ENCODE results near the gene MAD1L1. TPM values are rescaled to one million over a fixed set of nuclear protein-coding genes. Genes with fewer than 3 reads are reported as not detected.
A peak's percentile ranks its signal among the peaks of the same experiment; 100 is the strongest.

The MAD1L1 gene
- polyA plus RNA-seq, 3 donors from 2014 or later = 85.0 to 166 (median 97.0) TPM

GRCh38 chr7:2244404-2244995 lies 11.8 kb upstream of the MAD1L1 start:
- no peak for DNase-seq
- Mint-ChIP-seq H3K4me1 (peaks cover 37 to 41% of the 10 kb centered on the region in 2 donors), H3K27me3 (ENCODE audit: low read depth in 3 of 3) (peaks cover 0 to 5% (median 2%) of the 10 kb centered on the region in 3 donors), H3K9me3 (no peaks in the 10 kb centered on the region), H3K4me3 (peak overlapping the region in 2 of 5 donors; percentile 21 to 24), H3K27ac (peak overlapping the region in 1 of 6 donors; percentile 41), H3K36me3 (peaks cover 0 to 8% (median 5%) of the 10 kb centered on the region in 3 donors)

- Mint-ChIP-seq H3K9me3 (no peaks in the 10 kb centered on the region), H3K27me3 (ENCODE audit: low read depth in 3 of 3) (peaks cover 0 to 5% (median 2%) of the 10 kb centered on the region in 3 donors), H3K36me3 (peaks cover 0 to 3% (median 0%) of the 10 kb centered on the region in 3 donors), H3K27ac (peak overlapping the region in 1 of 6 donors; percentile 49), H3K4me3 (peak overlapping the region; percentile 27 to 96 (median 59)), H3K4me1 (peaks cover 27 to 31% of the 10 kb centered on the region in 2 donors)
- no peak for DNase-seq
Measured at GRCh38 chr7:2243458-2243857, 10.7 kb upstream of the MAD1L1 start.

- DNase-seq = peak in 2 of 3 donors; percentile 10 to 17
- H3K4me1 Mint-ChIP-seq = peaks cover 20 to 26% of the 10 kb centered on the region in 2 donors
- no peaks in the 10 kb centered on the region for H3K9me3 Mint-ChIP-seq
- H3K27me3 Mint-ChIP-seq (ENCODE audit: low read depth in 3 of 3) = peaks cover 0 to 5% (median 2%) of the 10 kb centered on the region in 3 donors
- peak overlapping the region; percentile 81 to 92 (median 86) for H3K27ac Mint-ChIP-seq
- peak overlapping the region; percentile 87 to 96 (median 93) for H3K4me3 Mint-ChIP-seq
- H3K36me3 Mint-ChIP-seq = peaks cover 0 to 3% (median 0%) of the 10 kb centered on the region in 3 donors
Measured at GRCh38 chr7:2242541-2243429, 10.0 kb upstream of the MAD1L1 start.

- peaks cover 0 to 3% (median 0%) of the 10 kb centered on the region in 3 donors for H3K36me3 Mint-ChIP-seq
- peak within 1 kb of the TSS; percentile 87 to 96 (median 93) for H3K4me3 Mint-ChIP-seq
- H3K27me3 Mint-ChIP-seq (ENCODE audit: low read depth in 3 of 3) = peaks cover 2 to 5% (median 2%) of the 10 kb centered on the region in 3 donors
- H3K9me3 Mint-ChIP-seq = no peaks in the 10 kb centered on the region
- H3K27ac Mint-ChIP-seq = peak within 1 kb of the TSS; percentile 81 to 92 (median 86)
- peaks cover 20 to 24% of the 10 kb centered on the region in 2 donors for H3K4me1 Mint-ChIP-seq
- peak; percentile 68 to 71 (median 71) for DNase-seq
Measured at GRCh38 chr7:2241580-2242540, 9.1 kb upstream of the MAD1L1 start, which contains the start of the genes MRM2 and NUDT1. Gene MRM2 (minus strand): TSS chr7:2242205. CDS start chr7:2242169, 36 bp downstream. Gene NUDT1 (plus strand): TSS chr7:2242226. CDS start chr7:2244575, 2,349 bp downstream.

- DNase-seq = no peak
- Mint-ChIP-seq H3K9me3 (no peaks in the 10 kb centered on the region), H3K4me1 (peaks cover 16 to 21% of the 10 kb centered on the region in 2 donors), H3K27ac (no peak overlapping the region), H3K27me3 (ENCODE audit: low read depth in 3 of 3) (peaks cover 2 to 4% (median 3%) of the 10 kb centered on the region in 3 donors), H3K4me3 (peak overlapping the region in 1 of 5 donors; percentile 15), H3K36me3 (peaks cover 4 to 10% (median 9%) of the 10 kb centered on the region in 3 donors)
Measured at GRCh38 chr7:2239242-2239641, 6.5 kb upstream of the MAD1L1 start.

- Mint-ChIP-seq H3K27me3 (ENCODE audit: low read depth in 3 of 3) (peaks cover 2 to 6% (median 3%) of the 10 kb centered on the region in 3 donors), H3K27ac (peak overlapping the region in 1 of 6 donors; percentile 1), H3K4me1 (peaks cover 15 to 26% of the 10 kb centered on the region in 2 donors), H3K36me3 (peaks cover 4 to 10% (median 9%) of the 10 kb centered on the region in 3 donors), H3K9me3 (no peaks in the 10 kb centered on the region), H3K4me3 (no peak overlapping the region)
- no peak for DNase-seq
Measured at GRCh38 chr7:2237109-2237602, 4.4 kb upstream of the MAD1L1 start.

GRCh38 chr7:2233926-2234325 lies 1.2 kb upstream of the MAD1L1 start:
- H3K9me3 Mint-ChIP-seq = no peaks in the 10 kb centered on the region
- peak overlapping the region in 2 of 6 donors; percentile 28 to 72 for H3K27ac Mint-ChIP-seq
- peaks cover 4 to 10% (median 9%) of the 10 kb centered on the region in 3 donors for H3K36me3 Mint-ChIP-seq
- H3K4me3 Mint-ChIP-seq = peak overlapping the region; percentile 53 to 70 (median 65)
- DNase-seq = no peak
- H3K4me1 Mint-ChIP-seq = peaks cover 34 to 49% of the 10 kb centered on the region in 2 donors
- H3K27me3 Mint-ChIP-seq (ENCODE audit: low read depth in 3 of 3) = peaks cover 2 to 4% (median 3%) of the 10 kb centered on the region in 3 donors

- DNase-seq = peak in 2 of 3 donors; percentile 23 to 27
- Mint-ChIP-seq H3K4me3 (peak overlapping the region; percentile 88 to 93 (median 89)), H3K36me3 (peaks cover 4 to 10% (median 9%) of the 10 kb centered on the region in 3 donors), H3K4me1 (peaks cover 34 to 49% of the 10 kb centered on the region in 2 donors), H3K27ac (peak overlapping the region; percentile 12 to 79 (median 76)), H3K27me3 (ENCODE audit: low read depth in 3 of 3) (peaks cover 0 to 4% (median 3%) of the 10 kb centered on the region in 3 donors), H3K9me3 (no peaks in the 10 kb centered on the region)
Measured at GRCh38 chr7:2231992-2232765, 566 bp downstream of the MAD1L1 start.

- Mint-ChIP-seq H3K9me3 (no peaks in the 10 kb centered on the region), H3K4me1 (peaks cover 34 to 49% of the 10 kb centered on the region in 2 donors), H3K27me3 (ENCODE audit: low read depth in 3 of 3) (peaks cover 0 to 3% (median 3%) of the 10 kb centered on the region in 3 donors), H3K36me3 (peaks cover 6 to 12% (median 11%) of the 10 kb centered on the region in 3 donors), H3K4me3 (peak overlapping the region in 2 of 5 donors; percentile 24 to 42), H3K27ac (no peak overlapping the region)
- no peak for DNase-seq
Measured at GRCh38 chr7:2230882-2231281, 1.9 kb downstream of the MAD1L1 start.

GRCh38 chr7:2230226-2230625 lies 2.5 kb downstream of the MAD1L1 start:
- DNase-seq = no peak
- peaks cover 7 to 11% (median 9%) of the 10 kb centered on the region in 3 donors for H3K36me3 Mint-ChIP-seq
- H3K27me3 Mint-ChIP-seq (ENCODE audit: low read depth in 3 of 3) = peaks cover 0 to 3% (median 3%) of the 10 kb centered on the region in 3 donors
- peaks cover 34 to 46% of the 10 kb centered on the region in 2 donors for H3K4me1 Mint-ChIP-seq
- no peaks in the 10 kb centered on the region for H3K9me3 Mint-ChIP-seq
- H3K4me3 Mint-ChIP-seq = peak overlapping the region in 3 of 5 donors; percentile 24 to 42 (median 29)
- no peak overlapping the region for H3K27ac Mint-ChIP-seq

- DNase-seq = no peak
- peaks cover 30 to 39% of the 10 kb centered on the region in 2 donors for H3K4me1 Mint-ChIP-seq
- H3K27me3 Mint-ChIP-seq (ENCODE audit: low read depth in 3 of 3) = peaks cover 0 to 5% (median 3%) of the 10 kb centered on the region in 3 donors
Measured at GRCh38 chr7:2229467-2229866, 3.3 kb downstream of the MAD1L1 start.

GRCh38 chr7:2228921-2229320 lies 3.8 kb downstream of the MAD1L1 start:
- Mint-ChIP-seq H3K36me3 (peaks cover 3 to 10% (median 7%) of the 10 kb centered on the region in 3 donors), H3K4me3 (no peak overlapping the region), H3K4me1 (peaks cover 29 to 34% of the 10 kb centered on the region in 2 donors), H3K27me3 (ENCODE audit: low read depth in 3 of 3) (peaks cover 0 to 6% (median 3%) of the 10 kb centered on the region in 3 donors), H3K27ac (no peak overlapping the region), H3K9me3 (no peaks in the 10 kb centered on the region)
- DNase-seq = no peak

More at GRCh38 chr7:2229467-2229866, 3.3 kb downstream of the MAD1L1 start:
- peaks cover 3 to 6% (median 3%) of the 10 kb centered on the region in 3 donors for H3K36me3 Mint-ChIP-seq
- no peaks in the 10 kb centered on the region for H3K9me3 Mint-ChIP-seq
- H3K27ac Mint-ChIP-seq = no peak overlapping the region
- H3K4me3 Mint-ChIP-seq = peak overlapping the region in 1 of 5 donors; percentile 33
